Hepatocyte (in vitro differentiated cells): ENCODE measurements around the gene CRHR1. TPM values are rescaled to one million over a fixed set of nuclear protein-coding genes. Genes with fewer than 3 reads are reported as not detected.

ENCODE experiments used
- DNase-seq: peaks from one replicate; pipeline ENCODE4 v3.0.0-alpha.2; 2016; ENCODE audit warnings: low spot score
- H2AFZ ChIP-seq: fragments of 200-600 bp; sonication (generic); 2 replicates; pipeline ENCODE4 v1.6.0; 2016; ENCODE audit warnings: antibody characterized with exemption, mild to moderate bottlenecking
- H3K27ac ChIP-seq: fragments of 200-600 bp; sonication (generic); 2 replicates; pipeline ENCODE4 v1.5.1; 2016; ENCODE audit warnings: mild to moderate bottlenecking
- H3K27me3 ChIP-seq: fragments of 200-600 bp; sonication (generic); 2 replicates; pipeline ENCODE4 v1.6.1; 2016
- H3K36me3 ChIP-seq: fragments of 200-600 bp; sonication (generic); replicated peaks from 2 replicates; pipeline ENCODE4 v1.5.1; 2016; ENCODE audit warnings: low read depth; ENCODE audit not compliant: insufficient read depth
- H3K4me1 ChIP-seq: fragments of 200-600 bp; sonication (generic); 2 replicates; pipeline ENCODE4 v1.5.1; 2016; ENCODE audit warnings: mild to moderate bottlenecking, moderate library complexity; ENCODE audit not compliant: insufficient read depth
- H3K4me2 ChIP-seq: fragments of 200-600 bp; sonication (generic); 2 replicates; pipeline ENCODE4 v1.6.0; 2016
- H3K4me3 ChIP-seq: fragments of 200-600 bp; sonication (generic); 2 replicates; pipeline ENCODE4 v1.5.1; 2016; ENCODE audit warnings: mild to moderate bottlenecking
- H3K79me2 ChIP-seq: fragments of 200-600 bp; sonication (generic); 2 replicates; pipeline ENCODE4 v1.6.0; 2017; ENCODE audit warnings: mild to moderate bottlenecking
- H3K9me2 ChIP-seq: fragments of 200-600 bp; sonication (generic); replicated peaks from 2 replicates; pipeline ENCODE4 v1.6.0; 2017; ENCODE audit warnings: mild to moderate bottlenecking; ENCODE audit not compliant: insufficient read depth
- H3K9me3 ChIP-seq: fragments of 200-600 bp; sonication (generic); 2 replicates; pipeline ENCODE4 v1.5.1; 2016; ENCODE audit warnings: low read depth, mild to moderate bottlenecking
- H4K20me1 ChIP-seq: fragments of 200-600 bp; sonication (generic); 2 replicates; pipeline ENCODE4 v1.6.0; 2016; ENCODE audit warnings: mild to moderate bottlenecking; ENCODE audit not compliant: insufficient read depth, poor library complexity, severe bottlenecking
- EZH2 ChIP-seq: fragments of 200-600 bp; sonication (generic); IDR thresholded peaks from 2 replicates; pipeline ENCODE4 v1.6.1; 2016; ENCODE audit warnings: antibody characterized with exemption, mild to moderate bottlenecking, borderline replicate concordance
- EZH2phosphoT487 ChIP-seq: fragments of 200-600 bp; sonication (generic); IDR thresholded peaks from one replicate; pipeline ENCODE4 v1.6.1; 2018; ENCODE audit warnings: antibody characterized with exemption, mild to moderate bottlenecking, low read depth, moderate library complexity; ENCODE audit not compliant: unreplicated experiment, severe bottlenecking
- WGBS: methylation state at CpG from one replicate; pipeline ENCODE4 v1.1.6; 2016; ENCODE audit warnings: low lambda C conversion rate; ENCODE audit errors: missing lambda C conversion rate; 5-methylcytosine and 5-hydroxymethylcytosine counted together
- polyA plus RNA-seq: library from polyadenylated mRNA; unstranded; fragments of >200 nt; fragmentation: Nextera tagmentation; extraction: Ambion mirVana; gene quantifications from 2 replicates; pipeline ENCODE4 v1.2.1, GENCODE V29; 2016
- total RNA-seq: library from RNA; depleted of rRNA; stranded (reverse); fragments of >200 nt; gene quantifications from 2 replicates; pipeline ENCODE4 v1.2.3, GENCODE V29; 2014
- TF ChIP-seq, protein P1 (sequence below): fragments of 200-600 bp; sonication (generic); IDR thresholded peaks from 2 replicates; pipeline ENCODE4 v1.5.1; 2016; ENCODE audit warnings: antibody characterized with exemption, mild to moderate bottlenecking; ENCODE audit not compliant: poor library complexity

The CRHR1 gene
- total and polyA plus RNA-seq, 2 experiments from 2014 or later: not detected

DNA sequence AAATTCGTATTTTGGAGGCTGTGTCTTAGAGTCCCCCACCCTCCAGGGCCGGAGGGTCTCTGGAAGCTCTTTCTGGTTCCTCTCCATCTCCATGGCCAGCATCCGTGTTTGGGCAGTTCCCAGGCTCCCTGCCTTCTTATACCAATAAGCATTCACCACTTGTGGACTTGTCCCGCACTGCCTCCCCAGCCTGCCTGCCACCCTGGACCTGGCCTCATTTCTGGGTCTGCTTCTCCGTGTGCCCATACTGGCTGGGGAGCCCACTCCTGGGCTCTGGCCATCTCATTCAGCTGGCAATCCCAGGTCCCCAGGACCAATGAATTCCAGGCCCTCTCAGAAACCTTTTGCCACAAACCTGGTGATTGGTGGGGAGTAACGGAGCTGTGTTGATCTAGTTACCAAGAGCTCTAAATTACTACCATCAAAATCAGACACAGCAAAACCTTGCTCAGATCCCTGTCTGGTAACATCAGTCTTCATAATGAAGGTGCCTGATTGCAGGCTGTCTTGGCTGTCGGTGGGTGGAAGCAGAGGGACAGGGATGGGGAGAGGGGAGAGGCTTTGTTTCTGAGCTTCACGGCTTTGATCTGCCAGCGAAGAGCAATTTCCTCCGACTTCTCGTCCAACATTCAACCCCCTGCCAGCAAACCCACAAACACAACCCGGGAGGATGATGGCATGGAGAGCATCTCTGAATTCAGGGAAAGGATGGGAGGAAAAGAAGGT, 27.7 kb upstream of the CRHR1 start:
- Histone ChIP-seq H3K4me1 (no peaks in the 10 kb centered on the region), H3K79me2 (no peaks in the 10 kb centered on the region), H3K27me3 (peaks cover 24% of the 10 kb centered on the region), H3K9me3 (no peaks in the 10 kb centered on the region), H3K4me2 (no peak overlapping the region), H2AFZ (no peak overlapping the region), H3K9me2 (no peaks in the 10 kb centered on the region), H3K36me3 (no peaks in the 10 kb centered on the region), H3K4me3 (no peak overlapping the region), H4K20me1 (no peaks in the 10 kb centered on the region), H3K27ac (no peak overlapping the region)
- TF ChIP-seq EZH2phosphoT487: no peak
- TF ChIP-seq, protein P1, sequence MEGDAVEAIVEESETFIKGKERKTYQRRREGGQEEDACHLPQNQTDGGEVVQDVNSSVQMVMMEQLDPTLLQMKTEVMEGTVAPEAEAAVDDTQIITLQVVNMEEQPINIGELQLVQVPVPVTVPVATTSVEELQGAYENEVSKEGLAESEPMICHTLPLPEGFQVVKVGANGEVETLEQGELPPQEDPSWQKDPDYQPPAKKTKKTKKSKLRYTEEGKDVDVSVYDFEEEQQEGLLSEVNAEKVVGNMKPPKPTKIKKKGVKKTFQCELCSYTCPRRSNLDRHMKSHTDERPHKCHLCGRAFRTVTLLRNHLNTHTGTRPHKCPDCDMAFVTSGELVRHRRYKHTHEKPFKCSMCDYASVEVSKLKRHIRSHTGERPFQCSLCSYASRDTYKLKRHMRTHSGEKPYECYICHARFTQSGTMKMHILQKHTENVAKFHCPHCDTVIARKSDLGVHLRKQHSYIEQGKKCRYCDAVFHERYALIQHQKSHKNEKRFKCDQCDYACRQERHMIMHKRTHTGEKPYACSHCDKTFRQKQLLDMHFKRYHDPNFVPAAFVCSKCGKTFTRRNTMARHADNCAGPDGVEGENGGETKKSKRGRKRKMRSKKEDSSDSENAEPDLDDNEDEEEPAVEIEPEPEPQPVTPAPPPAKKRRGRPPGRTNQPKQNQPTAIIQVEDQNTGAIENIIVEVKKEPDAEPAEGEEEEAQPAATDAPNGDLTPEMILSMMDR: no peak
- TF ChIP-seq EZH2: no peak
- WGBS: 62% methylated on average over 12 of the region's 12 CpGs
- no peak for DNase-seq

DNA sequence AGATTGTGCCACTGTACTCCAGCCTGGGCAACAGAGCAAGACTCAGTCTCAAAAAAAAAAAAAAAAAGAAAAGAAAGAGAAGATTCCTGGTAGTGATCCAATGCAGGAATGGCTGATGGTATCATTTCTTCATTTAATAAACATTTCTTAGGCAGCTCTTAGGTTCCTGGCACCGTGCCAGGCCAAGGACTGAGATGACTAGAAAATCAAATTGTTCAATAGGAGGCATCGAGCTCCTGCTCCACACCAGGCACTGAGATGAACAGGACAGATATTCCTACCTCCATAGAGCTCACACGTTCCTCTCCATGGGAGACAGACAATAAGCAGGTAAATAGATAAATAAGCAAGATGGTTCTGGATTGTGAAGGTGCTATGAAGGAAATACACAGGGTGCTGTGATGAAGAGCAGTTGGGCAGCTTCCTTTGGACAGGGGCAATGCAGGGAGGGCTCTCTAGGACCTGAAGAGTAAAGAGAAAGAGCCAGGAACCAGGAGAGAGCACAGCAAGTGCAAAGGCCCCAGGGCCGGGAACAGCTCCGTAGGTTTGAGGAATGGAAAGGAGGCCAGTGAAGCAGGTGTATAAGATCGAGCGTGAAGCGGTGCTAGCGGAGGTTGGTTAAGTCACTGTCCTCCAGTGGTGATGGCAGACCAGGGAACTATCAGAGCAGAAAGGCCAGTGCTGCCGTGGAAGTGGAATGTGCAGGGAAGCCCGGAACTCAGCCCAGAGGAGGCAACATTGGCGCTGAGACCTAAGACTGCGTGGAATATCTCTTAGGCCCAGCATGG, 26.5 kb upstream of the CRHR1 start:
- H2AFZ ChIP-seq: no peak overlapping the region
- H3K36me3 ChIP-seq: no peaks in the 10 kb centered on the region
- H3K4me2 ChIP-seq: no peak overlapping the region
- 87% methylated on average over 13 of the region's 13 CpGs for WGBS
- H3K4me3 ChIP-seq: no peak overlapping the region
- no peak for TF ChIP-seq EZH2phosphoT487
- no peak for TF ChIP-seq EZH2
- TF ChIP-seq, protein P1: no peak
- H3K9me2 ChIP-seq: no peaks in the 10 kb centered on the region
- no peaks in the 10 kb centered on the region for H3K4me1 ChIP-seq
- no peaks in the 10 kb centered on the region for H3K79me2 ChIP-seq
- H4K20me1 ChIP-seq: no peaks in the 10 kb centered on the region
- DNase-seq: no peak
- H3K9me3 ChIP-seq: no peaks in the 10 kb centered on the region
- peaks cover 15% of the 10 kb centered on the region for H3K27me3 ChIP-seq
- H3K27ac ChIP-seq: no peak overlapping the region

DNA sequence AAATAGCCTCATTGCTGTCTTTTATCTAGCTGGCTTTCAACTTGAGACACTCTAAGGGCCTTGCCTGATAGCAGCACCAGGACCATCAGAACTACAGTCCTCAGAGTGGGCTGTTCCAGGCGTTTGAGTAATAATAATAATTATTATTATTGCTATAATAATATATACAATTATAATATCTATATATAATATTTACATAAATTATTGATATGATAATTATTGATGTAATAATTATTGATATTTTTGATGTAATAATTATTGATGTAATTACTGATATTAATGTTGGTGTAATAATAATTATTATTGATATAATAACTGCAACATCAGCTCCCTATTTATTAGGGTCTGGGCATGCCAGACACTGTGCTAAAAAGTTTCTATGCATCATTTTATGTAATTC, 25.6 kb upstream of the CRHR1 start:
- DNase-seq: no peak
- H3K36me3 ChIP-seq: no peaks in the 10 kb centered on the region
- 95% methylated on average over 1 of the region's 1 CpG for WGBS
- H3K4me2 ChIP-seq: no peak overlapping the region
- H3K9me2 ChIP-seq: no peaks in the 10 kb centered on the region
- H3K4me3 ChIP-seq: no peak overlapping the region
- TF ChIP-seq EZH2: no peak
- TF ChIP-seq EZH2phosphoT487: no peak
- TF ChIP-seq, protein P1: no peak
- no peaks in the 10 kb centered on the region for H3K79me2 ChIP-seq
- peaks cover 19% of the 10 kb centered on the region for H3K27me3 ChIP-seq
- no peak overlapping the region for H3K27ac ChIP-seq
- H2AFZ ChIP-seq: no peak overlapping the region
- no peaks in the 10 kb centered on the region for H4K20me1 ChIP-seq
- no peaks in the 10 kb centered on the region for H3K4me1 ChIP-seq
- no peaks in the 10 kb centered on the region for H3K9me3 ChIP-seq
